MG63 (cell line): Measurements from ENCODE around the gene MED8. TPM values are rescaled to one million over a fixed set of nuclear protein-coding genes. Genes with fewer than 3 reads are reported as not detected.
"Not testable (repeated sequence)": the region's sequence is repeated elsewhere in the genome, so short reads cannot be mapped to it uniquely, and the experiment has no call there.

Experiments
- DNase-seq: peaks from one replicate; pipeline ENCODE4 v3.0.0-alpha.2; 2020
- H3K27me3 ChIP-seq: fragments of 250-450 bp; sonication (Bioruptor Pico); 2 replicates; pipeline ENCODE4 v1.5.1; 2020; ENCODE audit warnings: mild to moderate bottlenecking, moderate library complexity
- H3K36me3 ChIP-seq: fragments of 250-450 bp; sonication (Bioruptor Pico); 2 replicates; pipeline ENCODE4 v1.5.1; 2020; ENCODE audit warnings: mild to moderate bottlenecking, moderate library complexity
- H3K4me3 ChIP-seq: fragments of 250-450 bp; sonication (Bioruptor Pico); 2 replicates; pipeline ENCODE4 v1.5.1; 2020; ENCODE audit warnings: mild to moderate bottlenecking, moderate library complexity
- H3K9me3 ChIP-seq: fragments of 250-450 bp; sonication (Bioruptor Pico); 2 replicates; pipeline ENCODE4 v1.5.1; 2020; ENCODE audit warnings: mild to moderate bottlenecking, moderate library complexity
- total RNA-seq: library from RNA; depleted of rRNA; stranded (reverse); fragments of >200 nt; shearing (Covaris generic); gene quantifications from 2 replicates; pipeline ENCODE4 v1.2.3, GENCODE V29; 2014; ENCODE audit warnings: low replicate concordance

The MED8 gene
- total RNA-seq, 1 experiment from 2014 or later: 60.4 TPM

- H3K9me3 ChIP-seq: no peaks in the 10 kb centered on the region
- H3K4me3 ChIP-seq: no peak overlapping the region
- no peak for DNase-seq
- peaks cover 31% of the 10 kb centered on the region for H3K36me3 ChIP-seq
- no peaks in the 10 kb centered on the region for H3K27me3 ChIP-seq
Observed at GRCh38 chr1:43425045-43425444, 35.4 kb upstream of the MED8 start.

- Histone ChIP-seq H3K4me3 (no peak overlapping the region), H3K27me3 (no peaks in the 10 kb centered on the region), H3K36me3 (peaks cover 39% of the 10 kb centered on the region), H3K9me3 (no peaks in the 10 kb centered on the region)
- DNase-seq: no peak
Observed at GRCh38 chr1:43423672-43424550, 34.3 kb upstream of the MED8 start.

GRCh38 chr1:43422995-43423671 is 33.5 kb upstream of the MED8 start:
- no peak for DNase-seq
- H3K36me3 ChIP-seq: peaks cover 39% of the 10 kb centered on the region

GRCh38 chr1:43421976-43422750 is 32.6 kb upstream of the MED8 start:
- H3K27me3 ChIP-seq: no peaks in the 10 kb centered on the region
- H3K9me3 ChIP-seq: no peaks in the 10 kb centered on the region
- peaks cover 36% of the 10 kb centered on the region for H3K36me3 ChIP-seq
- H3K4me3 ChIP-seq: no peak overlapping the region
- DNase-seq: no peak

More at GRCh38 chr1:43422995-43423671, 33.5 kb upstream of the MED8 start:
- Histone ChIP-seq H3K9me3 (no peaks in the 10 kb centered on the region), H3K4me3 (no peak overlapping the region), H3K27me3 (no peaks in the 10 kb centered on the region)

DNA sequence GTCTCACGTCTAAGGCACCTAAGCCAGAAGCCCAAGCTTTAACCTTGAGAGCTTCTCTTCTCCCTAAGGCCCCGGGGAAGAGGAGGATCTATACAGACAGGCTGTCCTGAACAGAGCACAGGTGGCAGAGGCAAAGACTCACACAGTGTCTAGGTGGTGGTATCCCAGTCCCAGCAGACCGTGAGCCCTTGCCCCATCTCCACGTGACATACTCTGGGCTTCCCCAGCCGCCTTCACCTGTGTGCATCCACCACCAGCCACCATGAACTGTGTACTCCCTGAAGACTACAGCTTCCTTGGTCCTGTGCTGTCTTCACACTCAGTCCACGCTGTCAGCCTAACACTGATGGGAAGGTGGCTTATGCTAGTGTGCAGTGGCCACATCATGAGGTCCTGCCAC is 31.8 kb upstream of the MED8 start:
- no peaks in the 10 kb centered on the region for H3K9me3 ChIP-seq
- DNase-seq: no peak
- no peak overlapping the region for H3K4me3 ChIP-seq
- no peaks in the 10 kb centered on the region for H3K27me3 ChIP-seq
- H3K36me3 ChIP-seq: peaks cover 31% of the 10 kb centered on the region

GRCh38 chr1:43420874-43421273 is 31.3 kb upstream of the MED8 start:
- peaks cover 34% of the 10 kb centered on the region for H3K36me3 ChIP-seq
- H3K9me3 ChIP-seq: no peaks in the 10 kb centered on the region
- no peaks in the 10 kb centered on the region for H3K27me3 ChIP-seq
- DNase-seq: no peak
- H3K4me3 ChIP-seq: no peak overlapping the region

DNA sequence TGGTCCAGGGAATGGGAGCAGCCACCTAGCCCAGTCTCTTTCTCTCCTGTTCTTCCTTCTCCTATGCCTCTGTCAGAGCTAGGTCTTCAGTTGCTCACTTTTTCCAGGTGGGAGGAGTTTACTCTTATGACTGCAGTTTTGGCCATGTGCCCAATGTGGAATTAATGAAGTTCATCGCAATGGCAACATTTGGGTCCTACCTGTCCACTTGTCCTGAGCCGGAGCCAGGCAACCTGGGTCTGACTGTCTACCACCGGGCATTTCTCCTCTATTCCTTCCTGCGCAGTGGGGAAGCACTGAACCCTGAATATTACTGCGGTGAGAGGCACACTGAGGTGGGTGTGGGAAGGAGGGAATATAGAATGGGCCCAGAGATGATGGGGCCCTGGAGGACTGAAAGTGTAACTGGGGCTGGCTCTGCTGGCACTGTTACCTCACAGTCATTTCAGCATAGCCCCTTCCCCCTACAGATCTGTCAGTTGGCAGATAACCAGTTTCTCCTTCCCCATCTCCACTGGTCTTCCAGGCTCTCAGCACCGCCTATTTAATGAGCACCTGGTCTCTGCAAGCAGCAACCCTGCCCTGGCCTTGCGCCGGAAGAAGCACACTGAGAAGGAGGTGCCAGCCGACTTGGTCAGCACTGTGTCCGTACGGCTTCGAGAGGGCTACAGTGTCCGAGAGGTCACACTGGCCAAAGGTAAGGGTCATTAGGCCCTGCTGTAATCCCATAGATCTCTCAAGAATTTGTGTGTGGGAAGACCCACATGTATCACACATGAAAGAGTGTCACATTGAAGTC is 30.2 kb upstream of the MED8 start:
- Histone ChIP-seq H3K4me3 (no peak overlapping the region), H3K9me3 (no peaks in the 10 kb centered on the region), H3K27me3 (no peaks in the 10 kb centered on the region), H3K36me3 (peaks cover 36% of the 10 kb centered on the region)
- DNase-seq: no peak

GRCh38 chr1:43418858-43419257 is 29.3 kb upstream of the MED8 start:
- DNase-seq: no peak
- H3K9me3 ChIP-seq: no peaks in the 10 kb centered on the region

GRCh38 chr1:43415901-43416300 is 26.3 kb upstream of the MED8 start:
- no peak for DNase-seq
- no peaks in the 10 kb centered on the region for H3K9me3 ChIP-seq
- no peak overlapping the region for H3K4me3 ChIP-seq
- H3K27me3 ChIP-seq: no peaks in the 10 kb centered on the region
- H3K36me3 ChIP-seq: peaks cover 36% of the 10 kb centered on the region

More at GRCh38 chr1:43418858-43419257, 29.3 kb upstream of the MED8 start:
- peaks cover 35% of the 10 kb centered on the region for H3K36me3 ChIP-seq
- H3K4me3 ChIP-seq: no peak overlapping the region
- H3K27me3 ChIP-seq: no peaks in the 10 kb centered on the region

- Histone ChIP-seq H3K27me3 (no peaks in the 10 kb centered on the region), H3K36me3 (peaks cover 31% of the 10 kb centered on the region), H3K4me3 (no peak overlapping the region), H3K9me3 (no peaks in the 10 kb centered on the region)
- DNase-seq: peak; percentile 24
Observed at GRCh38 chr1:43414634-43415223, 25.1 kb upstream of the MED8 start.

DNA sequence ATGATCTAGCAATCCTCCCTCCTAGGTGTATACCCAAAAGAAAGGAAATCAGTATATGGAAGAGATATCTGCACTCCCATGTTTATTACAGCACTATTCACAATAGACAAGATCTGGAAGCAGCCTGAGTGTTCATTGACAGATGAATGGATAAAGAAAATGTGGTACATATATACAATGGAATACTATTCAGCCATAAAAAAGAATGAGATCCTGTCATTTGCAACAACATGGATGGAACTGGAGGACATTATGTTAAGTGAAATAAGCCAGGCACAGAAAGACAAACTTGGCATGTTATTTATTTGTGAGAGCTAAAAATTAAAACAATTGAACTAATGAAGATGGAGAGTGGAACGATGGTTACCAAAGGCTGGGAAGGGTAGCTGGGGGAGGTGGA is 23.8 kb upstream of the MED8 start:
- not testable (repeated sequence) for H3K4me3 ChIP-seq, DNase-seq
- peaks cover 39% of the 10 kb centered on the region for H3K36me3 ChIP-seq

DNA sequence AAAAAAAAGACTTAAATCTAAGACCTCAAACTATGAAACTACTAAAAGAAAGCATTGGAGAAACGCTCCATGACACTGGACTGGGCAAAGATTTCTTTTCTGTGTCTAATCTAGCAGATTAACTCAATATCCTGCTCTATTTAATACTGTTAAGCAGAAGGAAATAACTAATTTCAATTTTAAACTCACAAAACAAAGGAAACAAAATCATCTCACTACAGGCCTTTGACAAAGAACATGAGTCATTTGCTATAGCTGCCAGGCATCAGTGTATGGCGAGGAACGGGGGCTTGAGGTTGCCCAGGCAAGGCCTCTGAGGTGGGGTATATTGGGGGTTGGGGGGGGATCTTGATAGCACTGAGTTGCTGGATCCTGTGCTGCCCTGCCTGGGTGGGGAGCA is 21.0 kb upstream of the MED8 start:
- Histone ChIP-seq H3K36me3 (peaks cover 40% of the 10 kb centered on the region), H3K27me3 (no peaks in the 10 kb centered on the region), H3K4me3 (no peak overlapping the region), H3K9me3 (no peaks in the 10 kb centered on the region)
- no peak for DNase-seq

More for the DNA sequence above, 23.8 kb upstream of the MED8 start:
- not testable (repeated sequence) for H3K9me3 ChIP-seq, H3K27me3 ChIP-seq

- no peaks in the 10 kb centered on the region for H3K9me3 ChIP-seq
- H3K36me3 ChIP-seq: peaks cover 53% of the 10 kb centered on the region
- no peak overlapping the region for H3K4me3 ChIP-seq
- no peaks in the 10 kb centered on the region for H3K27me3 ChIP-seq
- no peak for DNase-seq
Observed at GRCh38 chr1:43405876-43406234, 16.3 kb upstream of the MED8 start.

DNA sequence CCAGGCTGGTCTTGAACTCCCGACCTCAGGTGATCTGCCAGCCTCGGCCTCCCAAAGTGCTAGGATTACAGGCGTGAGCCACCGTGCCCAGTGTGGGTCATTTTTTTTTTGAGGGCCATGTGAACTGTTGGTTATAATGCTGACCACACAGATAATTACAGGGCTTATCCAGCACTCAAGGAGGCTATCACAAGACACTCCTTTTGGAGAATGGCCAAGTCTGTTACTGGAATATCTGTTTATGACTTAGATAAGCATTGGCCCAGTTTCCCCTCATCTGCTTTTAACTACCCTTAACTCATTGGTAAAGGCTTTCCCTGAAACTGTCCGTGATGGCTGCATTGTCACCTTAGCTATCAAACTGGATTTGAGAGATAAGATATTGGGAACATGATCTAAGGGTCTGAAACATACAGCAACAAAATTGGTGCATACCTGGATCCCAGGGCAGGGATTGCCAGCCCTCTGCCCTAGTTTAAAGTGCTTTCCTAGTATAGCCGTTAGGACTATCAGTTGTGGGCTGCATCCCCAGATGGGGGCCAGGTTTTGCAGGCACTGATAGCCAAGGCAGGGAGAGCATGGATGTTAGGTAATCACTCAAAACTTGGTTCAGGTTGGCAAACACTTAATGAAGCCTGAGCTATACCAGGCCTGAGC is 15.7 kb upstream of the MED8 start:
- peaks cover 53% of the 10 kb centered on the region for H3K36me3 ChIP-seq
- H3K9me3 ChIP-seq: no peaks in the 10 kb centered on the region
- no peak overlapping the region for H3K4me3 ChIP-seq
- no peak for DNase-seq
- H3K27me3 ChIP-seq: no peaks in the 10 kb centered on the region

DNA sequence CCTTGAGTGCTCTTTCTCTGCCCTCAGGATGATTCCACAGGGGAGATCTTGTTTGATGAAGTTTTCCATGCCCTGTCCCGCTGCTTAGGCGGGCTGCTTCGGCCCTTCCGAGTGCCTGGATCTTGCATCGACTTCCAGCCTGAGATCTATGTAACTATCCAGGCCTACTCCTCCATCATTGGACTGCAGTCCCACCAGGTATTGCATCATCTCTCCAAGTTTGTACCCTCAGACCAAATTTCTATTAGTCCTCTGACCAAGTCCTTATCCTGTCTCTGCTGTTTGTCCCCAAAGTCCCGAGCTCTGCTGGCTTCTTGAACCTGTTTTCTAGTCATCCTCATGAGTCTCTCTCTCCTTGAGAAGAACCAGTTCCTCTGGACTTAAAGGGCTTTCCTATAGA is 14.8 kb upstream of the MED8 start:
- Histone ChIP-seq H3K4me3 (no peak overlapping the region), H3K36me3 (peaks cover 48% of the 10 kb centered on the region), H3K9me3 (no peaks in the 10 kb centered on the region), H3K27me3 (no peaks in the 10 kb centered on the region)
- no peak for DNase-seq
